AG09309 (cell line): Measurements from ENCODE around the gene STKLD1.

Experiments
- DNase-seq: peaks from one replicate; pipeline ENCODE4 v3.0.0-alpha.2; 2010; ENCODE audit warnings: low read depth
- H3K4me3 ChIP-seq: 2 replicates; pipeline ENCODE4 v1.5.1; 2011; ENCODE audit warnings: mild to moderate bottlenecking, low read depth, low read length, moderate library complexity; ENCODE audit not compliant: control insufficient read depth
- CTCF ChIP-seq: IDR thresholded peaks from 2 replicates; pipeline ENCODE4 v1.5.1; 2011; ENCODE audit warnings: mild to moderate bottlenecking, low read depth, low read length, inconsistent platforms; ENCODE audit not compliant: insufficient read depth, control insufficient read depth; ENCODE audit errors: missing control alignments

The STKLD1 gene

DNA sequence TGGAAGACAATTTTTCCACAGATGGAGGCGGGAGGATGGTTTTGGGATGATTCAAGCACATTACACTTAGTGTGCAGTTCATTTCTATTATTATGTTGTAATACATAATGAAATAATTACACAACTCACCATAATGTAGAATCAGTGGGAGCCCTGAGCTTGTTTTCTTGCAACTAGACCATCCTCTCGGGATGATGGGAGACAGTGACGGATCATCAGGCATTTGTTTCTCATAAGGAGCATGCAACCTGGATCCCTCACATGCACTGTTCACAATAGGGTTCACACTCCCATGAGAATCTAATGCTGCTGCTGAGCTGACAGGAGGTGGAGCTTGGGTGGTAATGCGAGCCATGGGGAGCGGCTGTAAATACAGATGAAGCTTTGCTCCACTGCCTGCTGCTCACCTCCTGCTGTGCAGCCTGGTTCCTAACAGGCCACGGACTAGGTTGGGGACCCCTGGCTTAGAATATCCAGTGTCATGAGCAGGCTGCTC lies 1.6 kb downstream of the STKLD1 start:
- no peak for TF ChIP-seq CTCF
- DNase-seq, result no peak
- H3K4me3 ChIP-seq, result no peak overlapping the region

GRCh38 chr9:133378408-133378962 lies 2.3 kb downstream of the STKLD1 start:
- H3K4me3 ChIP-seq, result no peak overlapping the region
- no peak for DNase-seq
- no peak for TF ChIP-seq CTCF

- TF ChIP-seq CTCF, result no peak
- no peak for DNase-seq
Observed at GRCh38 chr9:133379153-133380086, 3.3 kb downstream of the STKLD1 start.

DNA sequence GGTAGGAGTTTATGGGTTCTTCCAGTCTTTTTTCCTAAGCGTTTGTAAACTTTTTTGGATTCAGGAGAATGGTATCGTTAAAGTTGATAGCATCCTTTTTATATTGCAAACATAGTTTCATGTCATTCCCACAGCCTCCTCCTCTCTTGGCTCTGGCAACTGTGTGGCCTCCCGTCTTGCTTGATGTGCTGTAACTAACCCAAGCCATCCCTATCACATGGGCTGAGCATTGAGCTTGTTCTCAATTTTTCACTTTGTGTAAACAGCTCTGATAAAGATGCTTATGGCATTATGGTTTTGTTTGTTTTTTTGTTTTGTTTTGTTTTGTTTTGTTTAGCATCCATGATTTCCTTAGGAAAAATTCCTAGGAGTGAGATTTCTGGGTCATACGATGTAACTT lies 4.6 kb downstream of the STKLD1 start:
- TF ChIP-seq CTCF, result no peak
- H3K4me3 ChIP-seq, result no peak overlapping the region
- DNase-seq, result no peak

More at GRCh38 chr9:133379153-133380086, 3.3 kb downstream of the STKLD1 start:
- H3K4me3 ChIP-seq, result no peak overlapping the region

GRCh38 chr9:133382507-133383141 lies 6.5 kb downstream of the STKLD1 start:
- TF ChIP-seq CTCF, result no peak
- DNase-seq, result no peak
- H3K4me3 ChIP-seq, result no peak overlapping the region

GRCh38 chr9:133383438-133383837 lies 7.3 kb downstream of the STKLD1 start:
- no peak for DNase-seq
- TF ChIP-seq CTCF, result no peak
- no peak overlapping the region for H3K4me3 ChIP-seq
